WTC11 (cell line): ENCODE results near the gene PCBD1. TPM values are rescaled to one million over a fixed set of nuclear protein-coding genes. Genes with fewer than 3 reads are reported as not detected.

ENCODE experiments used
- ATAC-seq: fragments of 200-7000 bp; cut with Tn5 transposase; 2 replicates; pipeline ENCODE4 v1.10.0; 2021; ENCODE audit warnings: mild to moderate bottlenecking, moderate library complexity
- CTCF ChIA-PET: fragments of 300-600 bp; sonication (Branson Sonifier 250); formaldehyde crosslinking; loops from one replicate; lab custom pipeline; 2021; ENCODE audit warnings: antibody characterized with exemption; lab: Charles Lee
- POLR2A ChIA-PET: fragments of 350-600 bp; sonication (Branson Sonifier 250); formaldehyde crosslinking; loops from one replicate; lab custom pipeline; 2021; ENCODE audit warnings: antibody characterized with exemption; lab: Charles Lee
- DNase-seq: peaks from one replicate; pipeline ENCODE4 v3.0.0; 2021; ENCODE audit warnings: low spot score
- H3K27ac Mint-ChIP-seq: 2 replicates; pipeline ENCODE4 v1.8.0; 2021; ENCODE audit warnings: mixed read lengths
- H3K27me3 Mint-ChIP-seq: 2 replicates; pipeline ENCODE4 v1.8.0; 2021; ENCODE audit warnings: low read depth, mild to moderate bottlenecking, moderate library complexity, mixed read lengths
- H3K36me3 Mint-ChIP-seq: 2 replicates; pipeline ENCODE4 v1.8.0; 2021; ENCODE audit warnings: mixed read lengths
- H3K4me1 Mint-ChIP-seq: 2 replicates; pipeline ENCODE4 v1.8.0; 2022; ENCODE audit warnings: mixed read lengths
- H3K4me3 Mint-ChIP-seq: 2 replicates; pipeline ENCODE4 v1.8.0; 2021; ENCODE audit warnings: mild to moderate bottlenecking, moderate library complexity, mixed read lengths
- H3K9me3 Mint-ChIP-seq: 2 replicates; pipeline ENCODE4 v1.8.0; 2021; ENCODE audit warnings: mixed read lengths
- FOXJ3 ChIP-seq: sonication (generic); formaldehyde crosslinking; IDR thresholded peaks from 2 replicates; pipeline ENCODE4 v1.9.0; 2021; ENCODE audit warnings: missing genetic modification reagents, mild to moderate bottlenecking, borderline replicate concordance
- GTF2I ChIP-seq: fragments of 250-450 bp; sonication (Bioruptor Pico); conservative IDR thresholded peaks from 2 replicates; pipeline ENCODE4 v1.4.0; 2021; ENCODE audit warnings: mild to moderate bottlenecking
- KAT7 ChIP-seq: sonication (generic); formaldehyde crosslinking; IDR thresholded peaks from 2 replicates; pipeline ENCODE4 v1.8.1; 2023; ENCODE audit warnings: missing genetic modification reagents, mild to moderate bottlenecking, borderline replicate concordance
- MXD4 ChIP-seq: fragments of 250-450 bp; sonication (Bioruptor Pico); IDR thresholded peaks from 2 replicates; pipeline ENCODE4 v1.8.0; 2021; ENCODE audit warnings: mild to moderate bottlenecking, moderate library complexity, borderline replicate concordance
- PRRX2 ChIP-seq: fragments of 250-450 bp; sonication (Bioruptor Pico); IDR thresholded peaks from 2 replicates; pipeline ENCODE4 v1.8.0; 2021; ENCODE audit warnings: mild to moderate bottlenecking
- SMAD3 ChIP-seq: sonication (generic); formaldehyde crosslinking; IDR thresholded peaks from 2 replicates; pipeline ENCODE4 v1.8.0; 2022; ENCODE audit warnings: missing genetic modification reagents, mild to moderate bottlenecking, borderline replicate concordance
- SOX15 ChIP-seq: fragments of 250-450 bp; sonication (Bioruptor Pico); IDR thresholded peaks from 2 replicates; pipeline ENCODE4 v1.9.0; 2021; ENCODE audit warnings: mild to moderate bottlenecking
- TP53 ChIP-seq: sonication (generic); formaldehyde crosslinking; IDR thresholded peaks from 2 replicates; pipeline ENCODE4 v1.8.1; 2023; ENCODE audit warnings: mild to moderate bottlenecking, missing genetic modification reagents
- ZBTB21 ChIP-seq: sonication (generic); formaldehyde crosslinking; IDR thresholded peaks from 2 replicates; pipeline ENCODE4 v1.8.1; 2023; ENCODE audit warnings: mild to moderate bottlenecking, missing genetic modification reagents, borderline replicate concordance
- ZNF232 ChIP-seq: sonication (generic); formaldehyde crosslinking; IDR thresholded peaks from 2 replicates; pipeline ENCODE4 v1.8.0; 2022; ENCODE audit warnings: mild to moderate bottlenecking, missing genetic modification reagents
- ZNF416 ChIP-seq: fragments of 250-450 bp; sonication (Bioruptor Pico); IDR thresholded peaks from 2 replicates; pipeline ENCODE4 v1.9.0; 2021; ENCODE audit warnings: mild to moderate bottlenecking, inconsistent platforms
- ZNF423 ChIP-seq: fragments of 250-450 bp; sonication (Bioruptor Pico); IDR thresholded peaks from 2 replicates; pipeline ENCODE4 v2.1.2; 2022; ENCODE audit warnings: mild to moderate bottlenecking, moderate library complexity
- total RNA-seq: library from RNA; stranded (reverse); gene quantifications from 3 replicates; pipeline ENCODE4 v1.2.3, GENCODE V29; 2021
- TF ChIP-seq, protein P1 (sequence below): sonication (generic); formaldehyde crosslinking; IDR thresholded peaks from 2 replicates; pipeline ENCODE4 v1.8.1; 2023; ENCODE audit warnings: mild to moderate bottlenecking, missing genetic modification reagents, moderate library complexity
- TF ChIP-seq, protein P2 (sequence below): fragments of 250-450 bp; sonication (Bioruptor Pico); conservative IDR thresholded peaks from 2 replicates; pipeline ENCODE4 v1.9.0; 2021; ENCODE audit warnings: mild to moderate bottlenecking
- TF ChIP-seq, protein P3 (sequence below): sonication (generic); formaldehyde crosslinking; IDR thresholded peaks from 2 replicates; pipeline ENCODE4 v1.8.0; 2022; ENCODE audit warnings: mild to moderate bottlenecking, missing genetic modification reagents
- TF ChIP-seq, protein P4 (sequence below): fragments of 200-600 bp; IDR thresholded peaks from 2 replicates; pipeline ENCODE4 v1.8.0; 2022; ENCODE audit warnings: antibody characterized with exemption
- TF ChIP-seq, protein P5 (sequence below): sonication (generic); formaldehyde crosslinking; IDR thresholded peaks from 2 replicates; pipeline ENCODE4 v1.8.1; 2023; ENCODE audit warnings: mild to moderate bottlenecking, missing genetic modification reagents
- TF ChIP-seq, protein P6 (sequence below): sonication (generic); formaldehyde crosslinking; IDR thresholded peaks from 2 replicates; pipeline ENCODE4 v1.8.1; 2023; ENCODE audit warnings: mild to moderate bottlenecking, moderate library complexity, missing genetic modification reagents
- TF ChIP-seq, protein P7 (sequence below): sonication (generic); formaldehyde crosslinking; IDR thresholded peaks from 2 replicates; pipeline ENCODE4 v1.8.0; 2022; ENCODE audit warnings: mild to moderate bottlenecking, missing genetic modification reagents
- TF ChIP-seq, protein P8 (sequence below): sonication (generic); formaldehyde crosslinking; IDR thresholded peaks from 2 replicates; pipeline ENCODE4 v1.8.1; 2022; ENCODE audit warnings: mild to moderate bottlenecking, missing genetic modification reagents, moderate library complexity, borderline replicate concordance

PCBD1 gene
- total RNA-seq, 1 experiment from 2014 or later: 32.5 TPM

DNA sequence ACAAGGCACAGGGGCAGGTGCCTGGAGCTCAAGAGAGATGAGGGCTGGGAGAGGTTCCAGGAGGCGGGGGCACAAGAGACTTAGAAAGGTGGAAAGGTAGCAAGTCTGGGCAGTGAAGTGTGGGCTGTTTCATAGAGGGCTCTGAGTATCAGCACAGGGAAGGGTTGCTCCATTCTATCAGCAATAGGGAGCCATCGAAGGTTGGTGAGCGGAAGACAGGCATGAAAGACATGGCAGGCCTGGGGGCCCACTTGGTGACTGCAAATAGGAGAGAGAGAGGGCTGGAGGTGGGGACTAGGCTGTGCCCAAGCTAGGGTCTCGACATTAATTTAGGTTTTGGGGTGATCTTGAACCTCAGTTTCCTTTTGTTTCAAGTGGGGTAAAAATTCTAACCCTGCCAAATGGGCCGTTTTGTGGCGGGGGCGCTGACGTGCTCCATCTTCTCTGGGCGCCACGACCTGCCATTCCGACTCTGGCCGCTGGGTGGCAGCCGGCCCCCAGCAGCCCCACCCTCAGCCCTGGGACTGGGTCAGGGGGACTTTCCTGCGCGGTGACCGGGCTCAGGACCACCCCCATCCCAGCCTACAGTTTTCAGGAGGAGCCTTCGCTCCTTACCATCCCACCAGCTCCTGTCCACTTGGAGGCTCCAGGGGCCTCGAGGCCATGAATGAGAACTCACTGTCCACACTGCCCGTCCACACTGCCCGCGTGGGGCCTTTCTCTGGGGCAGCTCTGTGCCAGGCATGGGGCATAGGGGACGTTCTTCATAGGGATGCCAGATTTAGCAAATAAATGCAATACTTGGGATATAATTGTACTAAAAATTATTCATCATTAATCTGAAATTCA lies 37.2 kb upstream of the PCBD1 start:
- Mint-ChIP-seq H3K27me3 (no peaks in the 10 kb centered on the region; the same call in 1 of the 2 replicates), H3K36me3 (no peaks in the 10 kb centered on the region), H3K4me3 (no peak overlapping the region), H3K27ac (no peak overlapping the region), H3K9me3 (no peaks in the 10 kb centered on the region), H3K4me1 (no peaks in the 10 kb centered on the region)
- POLR2A ChIA-PET: no interaction called here
- TF ChIP-seq, protein P1, sequence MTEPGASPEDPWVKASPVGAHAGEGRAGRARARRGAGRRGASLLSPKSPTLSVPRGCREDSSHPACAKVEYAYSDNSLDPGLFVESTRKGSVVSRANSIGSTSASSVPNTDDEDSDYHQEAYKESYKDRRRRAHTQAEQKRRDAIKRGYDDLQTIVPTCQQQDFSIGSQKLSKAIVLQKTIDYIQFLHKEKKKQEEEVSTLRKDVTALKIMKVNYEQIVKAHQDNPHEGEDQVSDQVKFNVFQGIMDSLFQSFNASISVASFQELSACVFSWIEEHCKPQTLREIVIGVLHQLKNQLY (CRISPR knock-in tag): no peak
- TF ChIP-seq, protein P2, sequence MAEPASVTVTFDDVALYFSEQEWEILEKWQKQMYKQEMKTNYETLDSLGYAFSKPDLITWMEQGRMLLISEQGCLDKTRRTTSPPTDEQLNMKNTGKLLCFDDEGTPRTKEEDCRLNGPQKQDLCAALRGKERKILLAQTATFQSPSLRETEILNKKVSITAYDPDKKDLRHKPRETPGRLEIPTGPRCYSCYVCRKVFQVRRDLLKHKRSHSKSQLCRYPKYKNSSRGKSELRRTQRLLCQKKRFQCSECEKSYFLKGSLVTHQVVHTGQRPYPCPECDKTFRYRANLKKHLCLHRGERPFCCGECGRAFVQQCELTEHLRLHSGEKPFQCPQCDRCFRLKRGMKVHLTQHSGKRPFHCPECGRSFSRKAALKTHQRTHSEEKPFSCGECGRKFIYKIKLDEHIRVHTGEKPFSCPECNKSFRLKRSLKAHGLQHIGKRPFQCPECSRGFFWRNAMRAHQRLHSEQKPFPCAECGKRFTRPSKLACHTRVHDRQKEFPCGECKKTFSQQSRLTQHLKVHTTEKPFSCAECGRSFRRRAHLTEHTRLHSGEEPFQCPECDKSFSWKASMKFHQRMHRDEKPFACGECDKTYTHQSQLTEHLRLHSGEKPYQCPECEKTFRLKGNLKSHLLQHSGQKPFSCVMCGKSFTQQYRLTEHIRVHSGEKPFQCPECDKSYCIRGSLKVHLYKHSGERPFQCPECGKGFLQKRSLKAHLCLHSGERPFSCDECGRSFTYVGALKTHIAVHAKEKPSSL (CRISPR knock-in tag): no peak
- no peak for TF ChIP-seq MXD4 (CRISPR knock-in tag)
- TF ChIP-seq ZNF423: no peak
- TF ChIP-seq, protein P3, sequence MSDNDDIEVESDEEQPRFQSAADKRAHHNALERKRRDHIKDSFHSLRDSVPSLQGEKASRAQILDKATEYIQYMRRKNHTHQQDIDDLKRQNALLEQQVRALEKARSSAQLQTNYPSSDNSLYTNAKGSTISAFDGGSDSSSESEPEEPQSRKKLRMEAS (CRISPR knock-in tag): no peak
- no peak for TF ChIP-seq FOXJ3 (CRISPR knock-in tag)
- TF ChIP-seq, protein P4, sequence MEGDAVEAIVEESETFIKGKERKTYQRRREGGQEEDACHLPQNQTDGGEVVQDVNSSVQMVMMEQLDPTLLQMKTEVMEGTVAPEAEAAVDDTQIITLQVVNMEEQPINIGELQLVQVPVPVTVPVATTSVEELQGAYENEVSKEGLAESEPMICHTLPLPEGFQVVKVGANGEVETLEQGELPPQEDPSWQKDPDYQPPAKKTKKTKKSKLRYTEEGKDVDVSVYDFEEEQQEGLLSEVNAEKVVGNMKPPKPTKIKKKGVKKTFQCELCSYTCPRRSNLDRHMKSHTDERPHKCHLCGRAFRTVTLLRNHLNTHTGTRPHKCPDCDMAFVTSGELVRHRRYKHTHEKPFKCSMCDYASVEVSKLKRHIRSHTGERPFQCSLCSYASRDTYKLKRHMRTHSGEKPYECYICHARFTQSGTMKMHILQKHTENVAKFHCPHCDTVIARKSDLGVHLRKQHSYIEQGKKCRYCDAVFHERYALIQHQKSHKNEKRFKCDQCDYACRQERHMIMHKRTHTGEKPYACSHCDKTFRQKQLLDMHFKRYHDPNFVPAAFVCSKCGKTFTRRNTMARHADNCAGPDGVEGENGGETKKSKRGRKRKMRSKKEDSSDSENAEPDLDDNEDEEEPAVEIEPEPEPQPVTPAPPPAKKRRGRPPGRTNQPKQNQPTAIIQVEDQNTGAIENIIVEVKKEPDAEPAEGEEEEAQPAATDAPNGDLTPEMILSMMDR: peak; percentile 95
- peak; percentile 66; the same call in 1 of the 2 replicates for TF ChIP-seq GTF2I
- TF ChIP-seq, protein P5, sequence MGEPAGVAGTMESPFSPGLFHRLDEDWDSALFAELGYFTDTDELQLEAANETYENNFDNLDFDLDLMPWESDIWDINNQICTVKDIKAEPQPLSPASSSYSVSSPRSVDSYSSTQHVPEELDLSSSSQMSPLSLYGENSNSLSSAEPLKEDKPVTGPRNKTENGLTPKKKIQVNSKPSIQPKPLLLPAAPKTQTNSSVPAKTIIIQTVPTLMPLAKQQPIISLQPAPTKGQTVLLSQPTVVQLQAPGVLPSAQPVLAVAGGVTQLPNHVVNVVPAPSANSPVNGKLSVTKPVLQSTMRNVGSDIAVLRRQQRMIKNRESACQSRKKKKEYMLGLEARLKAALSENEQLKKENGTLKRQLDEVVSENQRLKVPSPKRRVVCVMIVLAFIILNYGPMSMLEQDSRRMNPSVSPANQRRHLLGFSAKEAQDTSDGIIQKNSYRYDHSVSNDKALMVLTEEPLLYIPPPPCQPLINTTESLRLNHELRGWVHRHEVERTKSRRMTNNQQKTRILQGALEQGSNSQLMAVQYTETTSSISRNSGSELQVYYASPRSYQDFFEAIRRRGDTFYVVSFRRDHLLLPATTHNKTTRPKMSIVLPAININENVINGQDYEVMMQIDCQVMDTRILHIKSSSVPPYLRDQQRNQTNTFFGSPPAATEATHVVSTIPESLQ: no peak
- no peak for TF ChIP-seq SOX15 (CRISPR knock-in tag)
- TF ChIP-seq KAT7 (CRISPR knock-in tag): no peak
- TF ChIP-seq SMAD3 (CRISPR knock-in tag): no peak
- no peak for TF ChIP-seq ZNF232 (CRISPR knock-in tag)
- TF ChIP-seq, protein P6, sequence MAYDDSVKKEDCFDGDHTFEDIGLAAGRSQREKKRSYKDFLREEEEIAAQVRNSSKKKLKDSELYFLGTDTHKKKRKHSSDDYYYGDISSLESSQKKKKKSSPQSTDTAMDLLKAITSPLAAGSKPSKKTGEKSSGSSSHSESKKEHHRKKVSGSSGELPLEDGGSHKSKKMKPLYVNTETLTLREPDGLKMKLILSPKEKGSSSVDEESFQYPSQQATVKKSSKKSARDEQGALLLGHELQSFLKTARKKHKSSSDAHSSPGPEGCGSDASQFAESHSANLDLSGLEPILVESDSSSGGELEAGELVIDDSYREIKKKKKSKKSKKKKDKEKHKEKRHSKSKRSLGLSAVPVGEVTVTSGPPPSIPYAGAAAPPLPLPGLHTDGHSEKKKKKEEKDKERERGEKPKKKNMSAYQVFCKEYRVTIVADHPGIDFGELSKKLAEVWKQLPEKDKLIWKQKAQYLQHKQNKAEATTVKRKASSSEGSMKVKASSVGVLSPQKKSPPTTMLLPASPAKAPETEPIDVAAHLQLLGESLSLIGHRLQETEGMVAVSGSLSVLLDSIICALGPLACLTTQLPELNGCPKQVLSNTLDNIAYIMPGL (CRISPR knock-in tag): 0 out of 2 replicates have a peak, but pooled peaks have one; percentile 24
- ATAC-seq (peak; percentile 89), DNase-seq (peak; percentile 77)
- CTCF ChIA-PET: interaction anchor here (0.7 to 6.4 kb wide), 28 partner anchors 10 to 643 kb away, joined by 3 to 47 read pairs (median 4); no protein-coding TSS in a partner anchor

DNA sequence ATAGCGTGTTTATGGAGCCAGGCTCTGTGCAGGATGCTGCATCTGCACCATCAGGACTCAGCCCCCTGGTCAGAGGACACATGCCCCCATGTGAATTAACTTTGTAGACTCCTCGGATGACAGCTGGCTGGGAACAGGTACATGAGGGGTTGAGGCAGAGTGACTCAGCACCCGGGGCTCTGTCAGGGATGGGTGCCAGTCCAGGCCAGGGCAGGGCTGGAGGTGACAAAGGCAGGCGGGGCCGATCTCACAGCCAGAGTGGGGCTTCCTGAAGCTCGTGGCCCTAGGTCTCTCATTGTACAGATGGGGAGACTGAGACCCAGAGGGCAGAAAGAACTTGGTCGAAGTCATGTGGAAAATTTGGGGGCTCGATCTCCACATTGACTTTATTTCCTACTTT lies 35.3 kb upstream of the PCBD1 start:
- no peak overlapping the region for H3K27ac Mint-ChIP-seq
- POLR2A ChIA-PET: no interaction called here
- no peak overlapping the region for H3K4me3 Mint-ChIP-seq
- CTCF ChIA-PET: interaction anchor here (0.7 to 6.4 kb wide), 8 partner anchors 20 to 446 kb away, joined by 3 to 47 read pairs (median 6); partner anchors contain the start of gene SLC29A3
- H3K27me3 Mint-ChIP-seq: no peaks in the 10 kb centered on the region; the same call in 1 of the 2 replicates
- no peaks in the 10 kb centered on the region for H3K36me3 Mint-ChIP-seq
- H3K9me3 Mint-ChIP-seq: no peaks in the 10 kb centered on the region
- H3K4me1 Mint-ChIP-seq: no peaks in the 10 kb centered on the region
- no peak for DNase-seq
- ATAC-seq: no peak
- TF ChIP-seq, protein P5: no peak
- TF ChIP-seq ZBTB21 (CRISPR knock-in tag): no peak
- TF ChIP-seq ZNF416 (CRISPR knock-in tag): no peak
- TF ChIP-seq, protein P7, sequence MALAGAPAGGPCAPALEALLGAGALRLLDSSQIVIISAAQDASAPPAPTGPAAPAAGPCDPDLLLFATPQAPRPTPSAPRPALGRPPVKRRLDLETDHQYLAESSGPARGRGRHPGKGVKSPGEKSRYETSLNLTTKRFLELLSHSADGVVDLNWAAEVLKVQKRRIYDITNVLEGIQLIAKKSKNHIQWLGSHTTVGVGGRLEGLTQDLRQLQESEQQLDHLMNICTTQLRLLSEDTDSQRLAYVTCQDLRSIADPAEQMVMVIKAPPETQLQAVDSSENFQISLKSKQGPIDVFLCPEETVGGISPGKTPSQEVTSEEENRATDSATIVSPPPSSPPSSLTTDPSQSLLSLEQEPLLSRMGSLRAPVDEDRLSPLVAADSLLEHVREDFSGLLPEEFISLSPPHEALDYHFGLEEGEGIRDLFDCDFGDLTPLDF: no peak
- no peak for TF ChIP-seq PRRX2 (CRISPR knock-in tag)
- no peak for TF ChIP-seq TP53
- TF ChIP-seq, protein P8, sequence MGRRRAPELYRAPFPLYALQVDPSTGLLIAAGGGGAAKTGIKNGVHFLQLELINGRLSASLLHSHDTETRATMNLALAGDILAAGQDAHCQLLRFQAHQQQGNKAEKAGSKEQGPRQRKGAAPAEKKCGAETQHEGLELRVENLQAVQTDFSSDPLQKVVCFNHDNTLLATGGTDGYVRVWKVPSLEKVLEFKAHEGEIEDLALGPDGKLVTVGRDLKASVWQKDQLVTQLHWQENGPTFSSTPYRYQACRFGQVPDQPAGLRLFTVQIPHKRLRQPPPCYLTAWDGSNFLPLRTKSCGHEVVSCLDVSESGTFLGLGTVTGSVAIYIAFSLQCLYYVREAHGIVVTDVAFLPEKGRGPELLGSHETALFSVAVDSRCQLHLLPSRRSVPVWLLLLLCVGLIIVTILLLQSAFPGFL (CRISPR knock-in tag): no peak
- TF ChIP-seq GTF2I: no peak
